IMR-90 (cell line): Measurements from ENCODE around the gene LPIN1. TPM values are rescaled to one million over a fixed set of nuclear protein-coding genes. Genes with fewer than 3 reads are reported as not detected.

Experiments
- ATAC-seq: fragments of 200-7000 bp; cut with Tn5 transposase; 2 replicates; pipeline ENCODE4 v1.9.1; 2020; ENCODE audit warnings: low read depth, mild to moderate bottlenecking, moderate library complexity
- BruUV-seq: library from RNA; stranded (reverse); fragments of 400-500 nt; replicated peaks from 2 replicates; lab custom pipeline; 2021; lab: Mats Ljungman, UMichigan
- CTCF ChIA-PET: fragments of 300-600 bp; formaldehyde crosslinking; extraction: SDS; loops from one replicate; lab custom pipeline; 2021; ENCODE audit warnings: antibody characterized with exemption; lab: Yijun Ruan, JAX
- POLR2A ChIA-PET: fragments of 300-600 bp; sonication (Branson Sonifier 250); formaldehyde crosslinking; loops from one replicate; lab custom pipeline; 2022; ENCODE audit warnings: antibody characterized with exemption; ENCODE audit not compliant: unreplicated experiment; lab: Charles Lee
- DNase-seq: peaks from one replicate; pipeline ENCODE4 v3.0.0; 2013
- H2AFZ ChIP-seq: replicated peaks from 2 replicates; pipeline ENCODE3; 2013; ENCODE audit warnings: low read length, mild to moderate bottlenecking; ENCODE audit not compliant: poor library complexity
- H2AK5ac ChIP-seq: 2 replicates; pipeline ENCODE4 v1.6.1; 2013; ENCODE audit warnings: low read depth, low read length, inconsistent platforms
- H2AK9ac ChIP-seq: replicated peaks from 2 replicates; pipeline ENCODE3; 2013; ENCODE audit warnings: mild to moderate bottlenecking, low read depth, low read length, moderate library complexity; ENCODE audit not compliant: poor library complexity
- H2BK120ac ChIP-seq: 2 replicates; pipeline ENCODE4 v1.6.1; 2013; ENCODE audit warnings: low read depth, low read length, inconsistent platforms
- H2BK15ac ChIP-seq: 3 replicates; pipeline ENCODE4 v1.6.1; 2013; ENCODE audit warnings: low read depth, low read length, inconsistent platforms
- H2BK20ac ChIP-seq: 2 replicates; pipeline ENCODE4 v1.6.1; 2013; ENCODE audit warnings: low read depth, mild to moderate bottlenecking, inconsistent platforms, low read length, moderate library complexity
- H2BK5ac ChIP-seq: 2 replicates; pipeline ENCODE4 v1.6.1; 2013; ENCODE audit warnings: mild to moderate bottlenecking, low read depth, low read length, inconsistent platforms; ENCODE audit not compliant: poor library complexity, severe bottlenecking
- H3K14ac ChIP-seq: replicated peaks from 2 replicates; pipeline ENCODE4 v1.6.1; 2013; ENCODE audit warnings: low read depth, low read length, inconsistent platforms
- H3K18ac ChIP-seq: 2 replicates; pipeline ENCODE4 v1.6.1; 2013; ENCODE audit warnings: low read depth, low read length, control low read depth
- H3K23ac ChIP-seq: 2 replicates; pipeline ENCODE4 v1.6.1; 2013; ENCODE audit warnings: low read depth, low read length, inconsistent platforms
- H3K27ac ChIP-seq: 2 replicates; pipeline ENCODE4 v1.5.1; 2013; ENCODE audit warnings: mild to moderate bottlenecking, control low read depth, low read length; ENCODE audit not compliant: insufficient read depth
- H3K27me3 ChIP-seq: 2 replicates; pipeline ENCODE4 v1.6.1; 2013; ENCODE audit warnings: low read length; ENCODE audit not compliant: control insufficient read depth, insufficient read depth
- H3K36me3 ChIP-seq: 2 replicates; pipeline ENCODE4 v1.6.1; 2013; ENCODE audit warnings: low read length, mixed read lengths; ENCODE audit not compliant: control insufficient read depth, insufficient read depth
- H3K4ac ChIP-seq: 2 replicates; pipeline ENCODE4 v1.6.1; 2013; ENCODE audit warnings: low read depth, low read length, inconsistent platforms
- H3K4me1 ChIP-seq: 2 replicates; pipeline ENCODE4 v1.6.1; 2013; ENCODE audit warnings: low read length, mixed read lengths; ENCODE audit not compliant: control insufficient read depth, insufficient read depth
- H3K4me2 ChIP-seq: 2 replicates; pipeline ENCODE4 v1.6.1; 2013; ENCODE audit warnings: low read depth, mild to moderate bottlenecking, control low read depth, low read length, moderate library complexity
- H3K4me3 ChIP-seq: 2 replicates; pipeline ENCODE4 v1.5.1; 2013; ENCODE audit warnings: low read depth, mild to moderate bottlenecking, control low read depth, low read length, moderate library complexity; ENCODE audit not compliant: insufficient read depth
- H3K56ac ChIP-seq: 2 replicates; pipeline ENCODE4 v1.6.1; 2013; ENCODE audit warnings: low read length, inconsistent platforms; ENCODE audit not compliant: insufficient read depth; ENCODE audit errors: extremely low read depth
- H3K79me1 ChIP-seq, 2 experiments: 2 replicates each; pipeline ENCODE4 v1.6.1; 2013; ENCODE audit warnings: low read length in 2 of 2, inconsistent platforms in 1 of 2, low read depth in 1 of 2
- H3K9ac ChIP-seq: 2 replicates; pipeline ENCODE4 v1.6.1; 2013; ENCODE audit warnings: low read depth, low read length, control low read depth
- H3K9me1 ChIP-seq: 2 replicates; pipeline ENCODE4 v1.6.1; 2013; ENCODE audit warnings: low read length, inconsistent platforms; ENCODE audit not compliant: insufficient read depth
- H3K9me3 ChIP-seq: 2 replicates; pipeline ENCODE4 v1.6.1; 2013; ENCODE audit warnings: low read length; ENCODE audit not compliant: control insufficient read depth, insufficient read depth
- H4K20me1 ChIP-seq: 2 replicates; pipeline ENCODE4 v1.6.1; 2013; ENCODE audit warnings: low read length, inconsistent platforms; ENCODE audit not compliant: insufficient read depth
- H4K5ac ChIP-seq: 2 replicates; pipeline ENCODE4 v1.6.1; 2013; ENCODE audit warnings: mild to moderate bottlenecking, low read depth, low read length, control low read depth
- H4K8ac ChIP-seq, 2 experiments: 2 replicates each; pipeline ENCODE4 v1.6.1; 2013; ENCODE audit warnings: low read depth in 2 of 2, low read length in 2 of 2, control low read depth in 1 of 2, inconsistent platforms in 1 of 2
- H4K91ac ChIP-seq: 2 replicates; pipeline ENCODE4 v1.6.1; 2013; ENCODE audit warnings: low read depth, low read length, inconsistent platforms; ENCODE audit not compliant: insufficient read depth
- POLR2A ChIP-seq: IDR thresholded peaks from 2 replicates; pipeline ENCODE4 v1.6.1; 2012; ENCODE audit warnings: mild to moderate bottlenecking, low read depth, low read length
- RAD21 ChIP-seq: IDR thresholded peaks from 2 replicates; pipeline ENCODE4 v1.6.1; 2012; ENCODE audit warnings: low read length, improper control_type of control experiment
- WGBS, 2 experiments: methylation state at CpG; one replicate each; pipeline versions ENCODE4 v1.1.5 to v1.1.7; 2013; ENCODE audit warnings: missing lambda C conversion rate in 2 of 2; ENCODE audit not compliant: insufficient read length in 1 of 2; ENCODE audit errors: extremely low coverage in 2 of 2; 5-methylcytosine and 5-hydroxymethylcytosine counted together
- dilution Hi-C: fragments of 300-500 bp; cut with HindIII; formaldehyde crosslinking; loops from one replicate; pipeline ENCODE4 v1.14.3; 2018; ENCODE audit warnings: low sequenced_read_pairs; ENCODE audit not compliant: unreplicated experiment
- in situ Hi-C: fragments of 300-500 bp; cut with MboI; formaldehyde crosslinking; loops from 3 replicates; pipeline ENCODE4 v1.14.3; 2019; ENCODE audit warnings: low sequenced_read_pairs, inconsistent platforms, mixed read lengths
- intact Hi-C: fragments of 100-400 bp; cut with micrococcal nuclease; formaldehyde crosslinking; loops from 2 replicates; pipeline ENCODE4 v1.10.0; 2022
- polyA plus RNA-seq, 3 experiments: library from polyadenylated mRNA; depleted of rRNA; stranded (reverse); fragments of >200 nt; gene quantifications; 2 replicates each; pipeline ENCODE4 v1.2.3, GENCODE V29; 2012; ENCODE audit warnings: low replicate concordance in 1 of 3
- total RNA-seq: library from RNA; depleted of rRNA; stranded (reverse); fragments of >200 nt; gene quantifications from 2 replicates; pipeline ENCODE4 v1.2.3, GENCODE V29; 2012

Gene LPIN1
- total and polyA plus RNA-seq, 2 of the 4 experiments (the other 2 are of a cell fraction): 21.3 to 25.1 TPM

- no peak overlapping the region for H3K4ac ChIP-seq
- BruUV-seq: no TSS peak
- CTCF ChIA-PET: no interaction called here
- H3K79me1 ChIP-seq: no peaks in the 10 kb centered on the region
- no peaks in the 10 kb centered on the region for H3K36me3 ChIP-seq
- H3K18ac ChIP-seq: no peak overlapping the region
- no peak overlapping the region for H2BK20ac ChIP-seq
- no peak overlapping the region for H2BK120ac ChIP-seq
- dilution Hi-C loops: no loop called here
- TF ChIP-seq POLR2A (no peak), RAD21 (no peak)
- no peak overlapping the region for H2AFZ ChIP-seq
- no peak overlapping the region for H3K27ac ChIP-seq
- H3K27me3 ChIP-seq: no peaks in the 10 kb centered on the region; the same call in 1 of the 2 replicates
- peaks cover 2% of the 10 kb centered on the region; the same call in 1 of the 2 replicates for H3K9me3 ChIP-seq
- WGBS, 2 experiments: no CpG with 5 or more reads among the region's 8 CpGs
- no peak overlapping the region for H3K4me3 ChIP-seq
- ATAC-seq (no peak), DNase-seq (no peak)
- intact Hi-C loops: no loop called here
- H3K4me1 ChIP-seq: peaks cover 2% of the 10 kb centered on the region; the same call in 1 of the 2 replicates
- no peak overlapping the region for H3K14ac ChIP-seq
- no peaks in the 10 kb centered on the region for H3K9me1 ChIP-seq
- no peak overlapping the region for H2AK9ac ChIP-seq
- 0 out of 3 replicates have a peak overlapping the region, but pooled peaks have one; percentile 7 for H2BK15ac ChIP-seq
- H3K9ac ChIP-seq: no peak overlapping the region
- H3K23ac ChIP-seq: no peak overlapping the region
- no peak overlapping the region; the same call in 1 of the 2 replicates for H2AK5ac ChIP-seq
- H2BK5ac ChIP-seq: no peak overlapping the region
- H3K4me2 ChIP-seq: no peak overlapping the region
- no peak overlapping the region for H3K56ac ChIP-seq
- H4K20me1 ChIP-seq: no peaks in the 10 kb centered on the region
- no peak overlapping the region for H4K5ac ChIP-seq
- in situ Hi-C loops: loop anchor here (10.0 kb wide), 1 partner anchor 849 kb away; the partner anchor contains the start of gene TRIB2
- H4K91ac ChIP-seq: no peak overlapping the region
- POLR2A ChIA-PET: no interaction called here
- H4K8ac ChIP-seq: no peak overlapping the region; a peak in 1 of 4 replicates
Measured at GRCh38 chr2:11865378-11865777, 118.9 kb downstream of the LPIN1 start.
